ENCODE results near the gene SORCS2.

Gene SORCS2

GRCh38 chr4:7320206-7320797 is 128.0 kb downstream of the SORCS2 start:
- Histone ChIP-seq H3K9me3 (ENCODE audit: control insufficient read depth, insufficient read depth, low read length) (no peaks in the 10 kb centered on the region), H3K36me3 (ENCODE audit: insufficient read depth, low read length) (no peaks in the 10 kb centered on the region), H3K4me1 (ENCODE audit: insufficient read depth, low read length) (peaks cover 6% of the 10 kb centered on the region; the same call in 1 of the 2 replicates), H3K9ac (ENCODE audit: low read depth, low read length) (no peak overlapping the region)

- no peaks in the 10 kb centered on the region for H3K36me3 ChIP-seq (ENCODE audit: insufficient read depth, low read length)
- peaks cover 6% of the 10 kb centered on the region; the same call in 1 of the 2 replicates for H3K4me1 ChIP-seq (ENCODE audit: insufficient read depth, low read length)
- no peak overlapping the region for H3K9ac ChIP-seq (ENCODE audit: low read depth, low read length)
- H3K9me3 ChIP-seq (ENCODE audit: control insufficient read depth, insufficient read depth, low read length) = no peaks in the 10 kb centered on the region
Measured at GRCh38 chr4:7322166-7322991, 130.0 kb downstream of the SORCS2 start.

GRCh38 chr4:7323461-7323871 is 131.1 kb downstream of the SORCS2 start:
- Histone ChIP-seq H3K4me1 (ENCODE audit: insufficient read depth, low read length) (peaks cover 6% of the 10 kb centered on the region; the same call in 1 of the 2 replicates), H3K36me3 (ENCODE audit: insufficient read depth, low read length) (no peaks in the 10 kb centered on the region), H3K9ac (ENCODE audit: low read depth, low read length) (no peak overlapping the region), H3K9me3 (ENCODE audit: control insufficient read depth, insufficient read depth, low read length) (no peaks in the 10 kb centered on the region)

- Histone ChIP-seq H3K9ac (ENCODE audit: low read depth, low read length) (no peak overlapping the region), H3K9me3 (ENCODE audit: control insufficient read depth, insufficient read depth, low read length) (no peaks in the 10 kb centered on the region), H3K36me3 (ENCODE audit: insufficient read depth, low read length) (no peaks in the 10 kb centered on the region), H3K4me1 (ENCODE audit: insufficient read depth, low read length) (peaks cover 6% of the 10 kb centered on the region; the same call in 1 of the 2 replicates)
Measured at GRCh38 chr4:7323872-7324650, 131.7 kb downstream of the SORCS2 start.

- H3K36me3 ChIP-seq (ENCODE audit: insufficient read depth, low read length) = no peaks in the 10 kb centered on the region
- H3K9me3 ChIP-seq (ENCODE audit: control insufficient read depth, insufficient read depth, low read length) = no peaks in the 10 kb centered on the region
- H3K4me1 ChIP-seq (ENCODE audit: insufficient read depth, low read length) = peaks cover 6% of the 10 kb centered on the region; the same call in 1 of the 2 replicates
- no peak overlapping the region for H3K9ac ChIP-seq (ENCODE audit: low read depth, low read length)
Measured at GRCh38 chr4:7324651-7325121, 132.3 kb downstream of the SORCS2 start.

GRCh38 chr4:7325541-7325940 is 133.2 kb downstream of the SORCS2 start:
- H3K4me1 ChIP-seq (ENCODE audit: insufficient read depth, low read length) = peaks cover 6% of the 10 kb centered on the region; the same call in 1 of the 2 replicates
- no peaks in the 10 kb centered on the region for H3K36me3 ChIP-seq (ENCODE audit: insufficient read depth, low read length)
- H3K9me3 ChIP-seq (ENCODE audit: control insufficient read depth, insufficient read depth, low read length) = no peaks in the 10 kb centered on the region
- no peak overlapping the region for H3K9ac ChIP-seq (ENCODE audit: low read depth, low read length)

- H3K9me3 ChIP-seq (ENCODE audit: control insufficient read depth, insufficient read depth, low read length) = no peaks in the 10 kb centered on the region
- no peaks in the 10 kb centered on the region for H3K36me3 ChIP-seq (ENCODE audit: insufficient read depth, low read length)
- no peak overlapping the region for H3K9ac ChIP-seq (ENCODE audit: low read depth, low read length)
- peaks cover 6% of the 10 kb centered on the region; the same call in 1 of the 2 replicates for H3K4me1 ChIP-seq (ENCODE audit: insufficient read depth, low read length)
Measured at GRCh38 chr4:7326306-7326692, 134.0 kb downstream of the SORCS2 start.

- no peaks in the 10 kb centered on the region for H3K36me3 ChIP-seq (ENCODE audit: insufficient read depth, low read length)
- H3K9ac ChIP-seq (ENCODE audit: low read depth, low read length) = no peak overlapping the region
- H3K9me3 ChIP-seq (ENCODE audit: control insufficient read depth, insufficient read depth, low read length) = no peaks in the 10 kb centered on the region
- H3K4me1 ChIP-seq (ENCODE audit: insufficient read depth, low read length) = peaks cover 6% of the 10 kb centered on the region; the same call in 1 of the 2 replicates
Measured at GRCh38 chr4:7326693-7327340, 134.5 kb downstream of the SORCS2 start.

- Histone ChIP-seq H3K4me1 (ENCODE audit: insufficient read depth, low read length) (peaks cover 2% of the 10 kb centered on the region; the same call in 1 of the 2 replicates), H3K9ac (ENCODE audit: low read depth, low read length) (no peak overlapping the region), H3K9me3 (ENCODE audit: control insufficient read depth, insufficient read depth, low read length) (no peaks in the 10 kb centered on the region)
Measured at GRCh38 chr4:7327341-7327885, 135.1 kb downstream of the SORCS2 start.

GRCh38 chr4:7328162-7328912 is 136.0 kb downstream of the SORCS2 start:
- no peaks in the 10 kb centered on the region for H3K4me1 ChIP-seq (ENCODE audit: insufficient read depth, low read length)
- no peak overlapping the region for H3K9ac ChIP-seq (ENCODE audit: low read depth, low read length)
- H3K9me3 ChIP-seq (ENCODE audit: control insufficient read depth, insufficient read depth, low read length) = no peaks in the 10 kb centered on the region
- no peaks in the 10 kb centered on the region for H3K36me3 ChIP-seq (ENCODE audit: insufficient read depth, low read length)

More at GRCh38 chr4:7327341-7327885, 135.1 kb downstream of the SORCS2 start:
- no peaks in the 10 kb centered on the region for H3K36me3 ChIP-seq (ENCODE audit: insufficient read depth, low read length)

GRCh38 chr4:7328913-7329638 is 136.7 kb downstream of the SORCS2 start:
- Histone ChIP-seq H3K36me3 (ENCODE audit: insufficient read depth, low read length) (no peaks in the 10 kb centered on the region), H3K9me3 (ENCODE audit: control insufficient read depth, insufficient read depth, low read length) (no peaks in the 10 kb centered on the region), H3K9ac (ENCODE audit: low read depth, low read length) (no peak overlapping the region), H3K4me1 (ENCODE audit: insufficient read depth, low read length) (no peaks in the 10 kb centered on the region; the same call in 1 of the 2 replicates)

- no peak overlapping the region for H3K9ac ChIP-seq (ENCODE audit: low read depth, low read length)
- H3K4me1 ChIP-seq (ENCODE audit: insufficient read depth, low read length) = peaks cover 3% of the 10 kb centered on the region; the same call in 1 of the 2 replicates
- no peaks in the 10 kb centered on the region for H3K9me3 ChIP-seq (ENCODE audit: control insufficient read depth, insufficient read depth, low read length)
- no peaks in the 10 kb centered on the region for H3K36me3 ChIP-seq (ENCODE audit: insufficient read depth, low read length)
Measured at GRCh38 chr4:7330031-7330596, 137.8 kb downstream of the SORCS2 start.
